Measurements from ENCODE around the gene CLEC19A.

GRCh38 chr16:19283637-19284036 lies 1.9 kb upstream of the CLEC19A start:
- no peak for TF ChIP-seq CTCF (IDR thresholded peaks at IDR 0.05)
- TF ChIP-seq SIN3A (IDR thresholded peaks at IDR 0.05; ENCODE audit: borderline replicate concordance, insufficient read depth, low read depth, low read length), result no peak
- no peak for TF ChIP-seq POLR2AphosphoS5 (IDR thresholded peaks at IDR 0.05; ENCODE audit: low read depth, low read length)
- no peak for TF ChIP-seq REST (IDR thresholded peaks at IDR 0.05; ENCODE audit: insufficient read depth in 1 of 2, low read depth in 2 of 2, low read length in 1 of 2)
- no peak for TF ChIP-seq TCF7L2 (IDR thresholded peaks at IDR 0.05; ENCODE audit: low read depth, low read length)

All from Panc1 (cell line).